T-helper 17 cell (primary cell): ENCODE data around the gene PKN2. TPM values are rescaled to one million over a fixed set of nuclear protein-coding genes. Genes with fewer than 3 reads are reported as not detected.
"Not testable (repeated sequence)": the region's sequence is repeated elsewhere in the genome, so short reads cannot be mapped to it uniquely, and the experiment has no call there.

Experiments
- ATAC-seq: fragments of 150-1000 bp; cut with Tn5 transposase; 2 replicates; pipeline ENCODE4 v1.10.0; 2021; ENCODE audit warnings: mild to moderate bottlenecking, moderate library complexity
- DNase-seq, 3 donors: peaks; one replicate each; pipeline versions ENCODE4 v3.0.0 to v3.0.0-alpha.2; 2020 to 2021
- H3K9me3 ChIP-seq: one replicate; pipeline ENCODE4 v1.7.0; 2013; ENCODE audit warnings: low read length, mild to moderate bottlenecking; ENCODE audit not compliant: control insufficient read depth, poor library complexity, severe bottlenecking
- H3K27ac Mint-ChIP-seq: one replicate; pipeline ENCODE4 v1.8.0; 2022; ENCODE audit warnings: mild to moderate bottlenecking, moderate library complexity, mixed read lengths
- H3K27me3 Mint-ChIP-seq: one replicate; pipeline ENCODE4 v1.8.0; 2022; ENCODE audit warnings: mixed read lengths
- H3K36me3 Mint-ChIP-seq: one replicate; pipeline ENCODE4 v1.8.0; 2022; ENCODE audit warnings: low read depth, mixed read lengths
- H3K4me1 Mint-ChIP-seq: one replicate; pipeline ENCODE4 v1.8.0; 2022; ENCODE audit warnings: mild to moderate bottlenecking, mixed read lengths
- H3K4me3 Mint-ChIP-seq: one replicate; pipeline ENCODE4 v1.8.0; 2022; ENCODE audit warnings: mild to moderate bottlenecking, moderate library complexity, mixed read lengths
- total RNA-seq, 4 donors: library from RNA in 2 of 4; stranded (reverse) in 2 of 4; gene quantifications; one replicate each; pipeline ENCODE4 v1.2.3 and lab custom pipeline; 2022 to 2026

PKN2 gene
- total RNA-seq, 2 donors from 2014 or later, result 35.0 to 42.6 TPM

- no peak for DNase-seq
- Mint-ChIP-seq H3K27ac (no peak overlapping the region), H3K4me3 (peak overlapping the region; percentile 15), H3K4me1 (peaks cover 32% of the 10 kb centered on the region), H3K36me3 (no peaks in the 10 kb centered on the region), H3K27me3 (no peaks in the 10 kb centered on the region)
- peak; percentile 28 for ATAC-seq
- no peaks in the 10 kb centered on the region for H3K9me3 ChIP-seq
Observed at GRCh38 chr1:88867743-88868521, 183.9 kb downstream of the PKN2 start.

GRCh38 chr1:88869644-88870043 is 185.6 kb downstream of the PKN2 start:
- not testable (repeated sequence) for H3K27ac Mint-ChIP-seq, H3K27me3 Mint-ChIP-seq, DNase-seq, ATAC-seq, H3K9me3 ChIP-seq, H3K36me3 Mint-ChIP-seq
- peak overlapping the region; percentile 36 for H3K4me3 Mint-ChIP-seq
- H3K4me1 Mint-ChIP-seq, result peaks cover 30% of the 10 kb centered on the region

GRCh38 chr1:88873737-88874349 is 189.8 kb downstream of the PKN2 start:
- H3K9me3 ChIP-seq, result no peaks in the 10 kb centered on the region
- no peak for ATAC-seq
- Mint-ChIP-seq H3K27ac (peak overlapping the region; percentile 16), H3K36me3 (no peaks in the 10 kb centered on the region), H3K4me1 (peaks cover 24% of the 10 kb centered on the region), H3K4me3 (no peak overlapping the region), H3K27me3 (no peaks in the 10 kb centered on the region)
- DNase-seq, result no peak

- no peak for DNase-seq
- no peak for ATAC-seq
- Mint-ChIP-seq H3K36me3 (no peaks in the 10 kb centered on the region), H3K4me1 (peaks cover 27% of the 10 kb centered on the region), H3K27ac (no peak overlapping the region), H3K4me3 (peak overlapping the region; percentile 50), H3K27me3 (no peaks in the 10 kb centered on the region)
- H3K9me3 ChIP-seq, result no peaks in the 10 kb centered on the region
Observed at GRCh38 chr1:88875595-88875994, 191.5 kb downstream of the PKN2 start.

- Mint-ChIP-seq H3K27ac (no peak overlapping the region), H3K27me3 (no peaks in the 10 kb centered on the region), H3K36me3 (no peaks in the 10 kb centered on the region), H3K4me3 (no peak overlapping the region), H3K4me1 (peaks cover 28% of the 10 kb centered on the region)
- no peak for DNase-seq
- ATAC-seq, result no peak
- H3K9me3 ChIP-seq, result no peaks in the 10 kb centered on the region
Observed at GRCh38 chr1:88876573-88877365, 192.7 kb downstream of the PKN2 start.

GRCh38 chr1:88877382-88877825 is 193.3 kb downstream of the PKN2 start:
- H3K36me3 Mint-ChIP-seq, result peaks cover 3% of the 10 kb centered on the region
- peaks cover 31% of the 10 kb centered on the region for H3K4me1 Mint-ChIP-seq
- no peak overlapping the region for H3K27ac Mint-ChIP-seq
- no peak overlapping the region for H3K4me3 Mint-ChIP-seq
- H3K27me3 Mint-ChIP-seq, result no peaks in the 10 kb centered on the region
- ATAC-seq (peak; percentile 40), DNase-seq (no peak)
- no peaks in the 10 kb centered on the region for H3K9me3 ChIP-seq

- H3K4me1 Mint-ChIP-seq, result peaks cover 31% of the 10 kb centered on the region
- H3K27ac Mint-ChIP-seq, result no peak overlapping the region
- H3K36me3 Mint-ChIP-seq, result peaks cover 3% of the 10 kb centered on the region
Observed at GRCh38 chr1:88877911-88878310, 193.8 kb downstream of the PKN2 start.

GRCh38 chr1:88878731-88879130 is 194.7 kb downstream of the PKN2 start:
- Mint-ChIP-seq H3K4me3 (no peak overlapping the region), H3K27me3 (no peaks in the 10 kb centered on the region), H3K4me1 (peaks cover 35% of the 10 kb centered on the region), H3K36me3 (peaks cover 3% of the 10 kb centered on the region), H3K27ac (peak overlapping the region; percentile 56)
- no peak for DNase-seq
- no peaks in the 10 kb centered on the region for H3K9me3 ChIP-seq
- no peak for ATAC-seq

More at GRCh38 chr1:88877911-88878310, 193.8 kb downstream of the PKN2 start:
- Mint-ChIP-seq H3K4me3 (no peak overlapping the region), H3K27me3 (no peaks in the 10 kb centered on the region)
- ATAC-seq (peak; percentile 32), DNase-seq (no peak)
- no peaks in the 10 kb centered on the region for H3K9me3 ChIP-seq

GRCh38 chr1:88880717-88881116 is 196.6 kb downstream of the PKN2 start:
- peak; percentile 35 for ATAC-seq
- DNase-seq, H3K9me3 ChIP-seq, H3K36me3 Mint-ChIP-seq, H3K4me3 Mint-ChIP-seq, H3K27me3 Mint-ChIP-seq: not testable (repeated sequence)
- H3K27ac Mint-ChIP-seq, result peak overlapping the region; percentile 39
- peaks cover 30% of the 10 kb centered on the region for H3K4me1 Mint-ChIP-seq

- no peak for ATAC-seq
- Mint-ChIP-seq H3K36me3 (peaks cover 3% of the 10 kb centered on the region), H3K4me3 (no peak overlapping the region)
Observed at GRCh38 chr1:88883156-88883555, 199.1 kb downstream of the PKN2 start.

More at GRCh38 chr1:88883156-88883555, 199.1 kb downstream of the PKN2 start:
- Mint-ChIP-seq H3K27me3 (no peaks in the 10 kb centered on the region), H3K4me1 (peaks cover 33% of the 10 kb centered on the region), H3K27ac (peak overlapping the region; percentile 41)
- H3K9me3 ChIP-seq, result no peaks in the 10 kb centered on the region
- DNase-seq, result no peak

Other genes with a start within 250 kb of the PKN2 start
- 10 to 100 TPM; 62.9 to 69.4 TPM for gene GTF2B, start 207.3 kb downstream of the PKN2 start, total RNA-seq